ENCODE data around the gene NUDT13. TPM values are rescaled to one million over a fixed set of nuclear protein-coding genes. Genes with fewer than 3 reads are reported as not detected.

NUDT13 gene
- total RNA-seq (1 to 10 TPM; 1.4 to 2.1 TPM), polyA plus RNA-seq (ENCODE audit: insufficient read length in 6 of 6) (1 to 10 TPM; 6.1 to 7.9 (median 7.7) TPM)
- long read RNA-seq, donor 1, partial matches to known transcripts, result 0 of 1 reads
- long read RNA-seq, donor 1, other reads (novel, unspliced or antisense), result 0 of 1 reads
- long read RNA-seq, donor 2, result 0 reads
- long read RNA-seq, donor 3, result 0 reads
- long read RNA-seq, donor 4, partial matches to known transcripts, result 4 of 4 reads
- long read RNA-seq, donor 4, other reads (novel, unspliced or antisense), result 0 of 4 reads
- long read RNA-seq, donor 5, partial matches to known transcripts, result 0 of 2 reads
- long read RNA-seq, donor 5, other reads (novel, unspliced or antisense), result 0 of 2 reads
- long read RNA-seq, donor 6, partial matches to known transcripts, result 19 of 19 reads
- long read RNA-seq, donor 6, other reads (novel, unspliced or antisense), result 0 of 19 reads
- long read RNA-seq, donor 7, result 0 reads
- long read RNA-seq, donor 8, result 0 reads
- long read RNA-seq, donor 9, result 0 reads
- long read RNA-seq, donor 10, partial matches to known transcripts, result 0 of 1 reads
- long read RNA-seq, donor 10, other reads (novel, unspliced or antisense), result 0 of 1 reads
- long read RNA-seq, donor 11, result 0 reads
- long read RNA-seq, donor 12, partial matches to known transcripts, result 0 of 2 reads
- long read RNA-seq, donor 12, other reads (novel, unspliced or antisense), result 0 of 2 reads

DNA sequence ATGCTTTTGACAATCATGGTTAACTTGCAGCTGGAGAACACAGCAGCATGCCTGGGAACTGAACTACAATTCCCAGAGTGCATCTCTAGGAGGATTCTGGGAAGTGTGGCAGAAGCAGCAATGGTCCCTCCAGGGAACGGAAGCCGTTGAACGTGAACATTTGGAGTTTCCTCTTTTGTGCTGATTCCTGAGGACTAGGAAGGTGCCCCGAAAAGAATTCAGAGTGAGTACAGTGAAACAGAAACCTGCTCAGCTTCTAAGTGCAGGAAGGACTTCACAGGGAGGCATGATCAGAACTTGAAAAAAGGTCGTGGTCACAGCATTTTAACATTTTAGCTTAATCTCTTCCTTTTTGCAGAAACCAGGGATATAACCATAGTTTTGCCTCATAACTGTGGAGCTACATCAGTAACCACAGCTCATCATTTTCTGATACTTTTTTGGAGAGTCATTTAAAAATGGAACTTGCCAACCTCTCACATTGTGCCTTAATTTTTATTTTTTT lies at the start of gene NUDT13:
NUDT13 (plus strand) TSS at position 111 of the 505 bp plus-strand sequence. CDS start 3,911 bp downstream, outside the sequence.
- H3K4me3 ChIP-seq, result peak within 1 kb of the TSS; percentile 34 to 52
- H3K9me3 ChIP-seq, result no peaks in the 10 kb centered on the region
- TF ChIP-seq, protein P1, sequence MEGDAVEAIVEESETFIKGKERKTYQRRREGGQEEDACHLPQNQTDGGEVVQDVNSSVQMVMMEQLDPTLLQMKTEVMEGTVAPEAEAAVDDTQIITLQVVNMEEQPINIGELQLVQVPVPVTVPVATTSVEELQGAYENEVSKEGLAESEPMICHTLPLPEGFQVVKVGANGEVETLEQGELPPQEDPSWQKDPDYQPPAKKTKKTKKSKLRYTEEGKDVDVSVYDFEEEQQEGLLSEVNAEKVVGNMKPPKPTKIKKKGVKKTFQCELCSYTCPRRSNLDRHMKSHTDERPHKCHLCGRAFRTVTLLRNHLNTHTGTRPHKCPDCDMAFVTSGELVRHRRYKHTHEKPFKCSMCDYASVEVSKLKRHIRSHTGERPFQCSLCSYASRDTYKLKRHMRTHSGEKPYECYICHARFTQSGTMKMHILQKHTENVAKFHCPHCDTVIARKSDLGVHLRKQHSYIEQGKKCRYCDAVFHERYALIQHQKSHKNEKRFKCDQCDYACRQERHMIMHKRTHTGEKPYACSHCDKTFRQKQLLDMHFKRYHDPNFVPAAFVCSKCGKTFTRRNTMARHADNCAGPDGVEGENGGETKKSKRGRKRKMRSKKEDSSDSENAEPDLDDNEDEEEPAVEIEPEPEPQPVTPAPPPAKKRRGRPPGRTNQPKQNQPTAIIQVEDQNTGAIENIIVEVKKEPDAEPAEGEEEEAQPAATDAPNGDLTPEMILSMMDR (IDR thresholded peaks at IDR 0.05), result no peak
- H3K4me1 ChIP-seq, result peaks cover 0 to 12% of the 10 kb centered on the region in 2 donors
- ATAC-seq, result peak; percentile 99
- H3K27ac ChIP-seq, result peak within 1 kb of the TSS; percentile 88 to 90
- DNase-seq, result peak in 3 of 4 donors; percentile 69 to 85 (median 71)
- intact Hi-C loops (cut with DNase I), result no loop called here
- H3K36me3 ChIP-seq, result peaks cover 0 to 11% of the 10 kb centered on the region in 2 donors
- H3K27me3 ChIP-seq, result no peaks in the 10 kb centered on the region

DNA sequence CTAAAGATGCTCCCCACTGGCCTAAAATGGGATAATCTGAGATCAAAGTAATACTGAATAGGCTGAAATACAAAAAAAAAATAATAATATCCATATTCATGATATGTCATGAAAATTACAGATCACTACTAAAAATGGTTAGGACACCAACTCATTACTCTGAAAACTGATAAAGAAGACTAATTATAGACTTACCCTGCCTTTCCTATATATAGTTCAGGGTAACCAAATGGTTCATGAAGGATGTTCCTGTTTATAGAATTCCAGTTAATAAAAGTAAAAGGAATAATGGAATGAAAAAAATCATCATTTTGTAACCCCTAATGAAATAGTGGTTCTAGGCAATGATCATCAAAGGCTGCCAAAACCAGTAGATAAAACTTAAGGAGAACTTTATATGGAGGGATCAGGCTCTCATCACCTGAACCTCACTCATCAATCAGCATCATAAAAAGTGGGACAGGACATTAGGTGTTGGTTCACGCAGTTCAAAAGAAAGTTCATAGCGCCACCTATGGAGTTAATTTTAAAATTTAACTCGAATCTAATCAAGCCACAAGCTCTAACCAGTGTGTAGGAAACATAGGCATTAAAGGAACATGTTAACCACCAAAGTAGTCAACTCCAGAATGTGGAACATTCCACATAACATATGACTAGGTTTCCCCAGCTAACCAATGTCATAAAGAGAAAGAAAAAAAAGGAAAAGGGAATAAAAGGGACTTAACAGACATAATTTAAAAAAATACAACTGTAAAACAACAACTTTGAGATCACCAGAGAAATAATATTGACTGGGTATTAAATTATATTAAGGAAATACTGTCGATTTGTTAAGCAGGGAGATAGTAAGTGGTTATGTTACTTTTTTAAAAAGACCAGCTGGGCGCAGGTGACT lies 49.3 kb upstream of the NUDT13 start:
- Histone ChIP-seq H3K9me3 (no peaks in the 10 kb centered on the region), H3K4me3 (no peak overlapping the region), H3K27ac (no peak overlapping the region), H3K4me1 (no peaks in the 10 kb centered on the region), H3K27me3 (no peaks in the 10 kb centered on the region), H3K36me3 (peaks cover 0 to 35% of the 10 kb centered on the region in 2 donors)
- peak; percentile 77 for ATAC-seq
- DNase-seq, result no peak
- intact Hi-C loops (cut with DNase I), result no loop called here
- TF ChIP-seq, protein P1 (IDR thresholded peaks at IDR 0.05), result no peak

DNA sequence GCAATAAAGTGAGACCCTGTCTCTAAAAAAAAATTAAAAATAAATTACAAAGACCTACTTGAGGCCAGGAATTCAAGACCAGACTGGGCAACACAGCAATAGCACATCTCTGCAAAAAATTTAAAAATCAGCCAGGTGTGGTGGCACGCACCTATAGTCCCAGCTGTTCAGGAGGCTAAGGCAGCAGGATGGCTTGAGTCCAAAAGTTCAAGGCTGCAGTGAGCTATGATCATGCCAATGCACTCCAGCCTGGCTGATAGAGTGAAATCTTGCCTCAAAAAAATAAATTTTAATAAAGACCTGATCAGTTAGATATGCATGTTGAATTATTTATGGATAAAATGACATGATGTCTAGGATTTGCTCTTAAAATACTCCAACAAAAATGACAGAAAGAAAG lies 48.5 kb upstream of the NUDT13 start:
- DNase-seq, result no peak
- Histone ChIP-seq H3K27me3 (no peaks in the 10 kb centered on the region), H3K9me3 (no peaks in the 10 kb centered on the region), H3K4me3 (no peak overlapping the region), H3K4me1 (no peaks in the 10 kb centered on the region), H3K27ac (no peak overlapping the region), H3K36me3 (peaks cover 0 to 35% of the 10 kb centered on the region in 2 donors)
- intact Hi-C loops (cut with DNase I), result no loop called here
- ATAC-seq, result no peak
- TF ChIP-seq, protein P1 (IDR thresholded peaks at IDR 0.05), result no peak

DNA sequence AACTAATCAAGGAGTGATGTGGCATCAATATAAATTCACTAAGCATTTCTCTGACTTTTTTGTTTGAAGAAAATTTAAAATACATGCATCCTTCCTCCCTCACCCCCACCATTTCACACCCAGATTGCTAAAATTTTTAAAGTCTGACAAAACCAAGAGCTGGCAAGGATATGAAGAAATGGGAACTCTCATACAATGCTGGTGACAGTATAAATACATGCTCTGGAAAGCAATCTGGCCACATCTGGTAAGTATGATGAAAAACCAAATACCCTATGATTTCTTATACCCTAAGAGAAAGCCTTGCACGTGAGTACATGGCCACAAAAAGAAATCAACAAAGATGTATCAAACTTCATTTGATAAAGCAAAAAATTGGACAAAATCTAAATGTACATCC lies 44.8 kb upstream of the NUDT13 start:
- TF ChIP-seq, protein P1 (IDR thresholded peaks at IDR 0.05), result no peak
- Histone ChIP-seq H3K4me3 (no peak overlapping the region), H3K4me1 (no peaks in the 10 kb centered on the region), H3K27ac (no peak overlapping the region), H3K36me3 (peaks cover 0 to 53% of the 10 kb centered on the region in 2 donors), H3K9me3 (no peaks in the 10 kb centered on the region), H3K27me3 (no peaks in the 10 kb centered on the region)
- DNase-seq (no peak), ATAC-seq (no peak)
- intact Hi-C loops (cut with DNase I), result no loop called here

All from left lung (tissue), 14 donors.